Mesendoderm (in vitro differentiated cells): Measurements from ENCODE around the gene LGALS12.
"Not testable (repeated sequence)": the region's sequence is repeated elsewhere in the genome, so short reads cannot be mapped to it uniquely, and the experiment has no call there.

Experiments used
- DNase-seq: peaks from one replicate; pipeline ENCODE4 v3.0.0; 2013
- H2AK5ac ChIP-seq: 2 replicates; pipeline ENCODE4 v1.6.1; 2013; ENCODE audit warnings: low read length, inconsistent platforms
- H2BK120ac ChIP-seq: 2 replicates; pipeline ENCODE4 v1.6.1; 2013; ENCODE audit warnings: low read depth, mild to moderate bottlenecking, low read length, moderate library complexity, mixed read lengths
- H2BK15ac ChIP-seq: replicated peaks from 2 replicates; pipeline ENCODE4 v1.6.1; 2013; ENCODE audit warnings: low read depth, mild to moderate bottlenecking, moderate library complexity
- H2BK5ac ChIP-seq: 2 replicates; pipeline ENCODE4 v1.6.1; 2013; ENCODE audit warnings: low read length, inconsistent platforms
- H3K18ac ChIP-seq: 2 replicates; pipeline ENCODE4 v1.6.1; 2013; ENCODE audit warnings: mild to moderate bottlenecking, low read length, mixed read lengths
- H3K23ac ChIP-seq: one replicate; pipeline ENCODE4 v1.6.1; 2013; ENCODE audit warnings: low read length
- H3K27ac ChIP-seq: 2 replicates; pipeline ENCODE4 v1.5.1; 2013; ENCODE audit warnings: low read depth, mild to moderate bottlenecking, inconsistent platforms, low read length, moderate library complexity
- H3K27me3 ChIP-seq: 2 replicates; pipeline ENCODE4 v1.6.1; 2013; ENCODE audit warnings: low read length, control low read depth, mild to moderate bottlenecking, inconsistent platforms; ENCODE audit not compliant: insufficient read depth, poor library complexity
- H3K36me3 ChIP-seq: 2 replicates; pipeline ENCODE4 v1.6.1; 2013; ENCODE audit warnings: low read length, inconsistent platforms; ENCODE audit not compliant: control insufficient read depth, insufficient read depth
- H3K4ac ChIP-seq: one replicate; pipeline ENCODE4 v1.6.1; 2013; ENCODE audit warnings: low read depth, mild to moderate bottlenecking, low read length, moderate library complexity
- H3K4me1 ChIP-seq: 2 replicates; pipeline ENCODE4 v1.6.1; 2013; ENCODE audit warnings: low read depth, low read length, inconsistent platforms; ENCODE audit not compliant: control insufficient read depth
- H3K4me2 ChIP-seq: 2 replicates; pipeline ENCODE4 v1.6.1; 2013; ENCODE audit warnings: low read length
- H3K4me3 ChIP-seq: 2 replicates; pipeline ENCODE4 v1.5.1; 2013; ENCODE audit warnings: mild to moderate bottlenecking, low read length
- H3K56ac ChIP-seq: one replicate; pipeline ENCODE4 v1.6.1; 2013; ENCODE audit warnings: low read length
- H3K79me1 ChIP-seq: 2 replicates; pipeline ENCODE4 v1.6.1; 2013; ENCODE audit warnings: low read length, inconsistent platforms
- H3K79me2 ChIP-seq: 2 replicates; pipeline ENCODE4 v1.6.1; 2013; ENCODE audit warnings: mild to moderate bottlenecking, low read length; ENCODE audit not compliant: control insufficient read depth, insufficient read depth
- H3K9ac ChIP-seq: 2 replicates; pipeline ENCODE4 v1.6.1; 2013; ENCODE audit warnings: low read length, inconsistent platforms
- H4K5ac ChIP-seq: one replicate; pipeline ENCODE4 v1.6.1; 2013; ENCODE audit warnings: low read length
- H4K8ac ChIP-seq: one replicate; pipeline ENCODE4 v1.6.1; 2013; ENCODE audit warnings: low read depth, mild to moderate bottlenecking, control low read depth, low read length, moderate library complexity
- WGBS: extraction: QIAGEN DNeasy Blood & Tissue Kit; methylation state at CpG from one replicate; pipeline ENCODE4 v1.1.7; 2013; ENCODE audit warnings: low lambda C conversion rate, missing lambda C conversion rate; ENCODE audit not compliant: insufficient coverage; ENCODE audit errors: extremely low coverage; 5-methylcytosine and 5-hydroxymethylcytosine counted together

Gene LGALS12

DNA sequence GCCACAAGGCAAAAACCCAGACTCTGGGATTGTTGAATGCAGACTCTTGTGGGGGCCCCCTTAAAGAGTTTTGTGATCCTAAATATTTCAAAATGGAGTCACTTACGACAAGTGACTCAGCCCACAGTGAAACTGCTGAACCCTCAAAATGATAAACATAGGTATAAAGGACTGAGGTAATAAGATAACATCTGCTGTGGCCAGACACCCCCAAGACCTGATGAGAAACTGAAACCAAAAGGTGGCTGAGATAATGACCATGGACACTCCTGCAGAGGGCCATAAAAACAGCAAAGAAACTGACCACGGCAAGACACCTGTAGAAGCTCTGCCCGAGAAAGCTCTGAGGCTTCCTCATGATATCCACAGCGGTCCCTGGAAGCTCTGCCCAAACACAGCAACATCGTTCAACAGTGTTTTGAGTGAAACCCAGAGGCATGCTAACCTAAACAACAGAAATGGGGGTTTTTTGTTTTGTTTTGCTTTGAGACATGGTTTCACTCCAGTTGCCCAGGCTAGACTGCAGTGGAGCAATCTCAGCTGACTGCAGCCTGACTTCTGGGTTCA is 29.1 kb downstream of the LGALS12 start:
- H3K4me2 ChIP-seq, result no peak overlapping the region
- no CpG with 5 or more reads among the region's 5 CpGs for WGBS
- DNase-seq, result no peak
- no peak overlapping the region for H2BK5ac ChIP-seq
- H4K8ac ChIP-seq, result no peak overlapping the region
- no peak overlapping the region for H3K4ac ChIP-seq
- no peaks in the 10 kb centered on the region for H3K36me3 ChIP-seq
- no peak overlapping the region for H2BK15ac ChIP-seq
- H3K56ac ChIP-seq, result no peak overlapping the region
- no peak overlapping the region for H3K27ac ChIP-seq
- no peak overlapping the region for H3K23ac ChIP-seq
- no peaks in the 10 kb centered on the region for H3K27me3 ChIP-seq
- H3K79me1 ChIP-seq, result no peaks in the 10 kb centered on the region
- H3K18ac ChIP-seq, result no peak overlapping the region
- H4K5ac ChIP-seq, result no peak overlapping the region
- H2BK120ac ChIP-seq, result no peak overlapping the region
- no peak overlapping the region for H2AK5ac ChIP-seq
- H3K4me3 ChIP-seq, result no peak overlapping the region
- no peak overlapping the region for H3K9ac ChIP-seq
- no peaks in the 10 kb centered on the region for H3K79me2 ChIP-seq
- H3K4me1 ChIP-seq, result peaks cover 7% of the 10 kb centered on the region

DNA sequence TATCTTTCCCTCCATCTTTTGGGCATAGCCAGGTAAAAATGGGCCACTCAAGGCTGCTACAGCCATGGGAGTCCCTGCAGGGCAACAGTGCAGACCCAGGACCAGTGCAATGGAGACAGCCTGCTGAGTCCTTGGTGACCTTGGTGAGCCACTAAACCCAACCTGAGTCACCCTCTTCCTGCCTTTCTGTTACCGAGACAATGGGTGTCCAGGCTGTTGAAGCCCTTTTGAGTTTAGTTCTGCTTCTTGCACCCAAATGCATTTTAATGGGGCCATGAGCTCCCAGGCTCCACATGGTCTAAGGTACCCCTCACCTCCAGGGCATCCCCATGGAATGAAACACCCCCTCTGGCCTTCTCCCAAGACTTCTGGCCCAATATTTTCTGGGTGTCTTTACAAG is 29.9 kb downstream of the LGALS12 start:
- H2AK5ac ChIP-seq, result no peak overlapping the region

DNA sequence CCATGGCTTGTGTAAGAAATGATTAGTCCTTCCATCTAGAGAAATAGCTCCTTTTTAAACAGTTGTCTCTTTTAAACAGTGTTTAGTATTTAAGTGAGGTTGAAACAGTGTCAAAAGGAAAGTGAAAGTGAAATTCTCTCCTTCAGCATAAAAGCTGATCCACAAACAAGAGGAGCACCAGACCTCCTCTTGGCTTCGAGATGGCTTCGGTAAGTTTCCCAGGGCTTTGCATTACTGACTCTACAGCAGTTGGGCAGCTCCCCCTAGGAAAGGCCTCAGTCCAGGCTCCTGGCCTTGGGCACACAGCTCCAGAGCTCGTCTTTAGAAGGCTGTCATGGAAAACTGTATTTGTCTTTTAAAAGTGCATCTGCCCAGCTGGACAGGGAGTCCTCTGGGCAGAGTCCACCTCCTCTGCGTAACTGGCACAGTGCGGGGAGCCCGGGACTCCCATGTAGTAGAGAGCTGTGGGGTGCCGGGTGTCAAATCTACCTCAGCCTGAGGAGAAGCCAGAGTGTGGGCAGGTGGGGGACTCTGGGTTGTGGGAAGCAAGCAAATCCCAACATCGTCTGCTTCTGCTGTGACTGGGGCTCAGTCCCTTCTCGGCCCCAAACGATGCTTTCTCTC is 30.9 kb downstream of the LGALS12 start, which contains the start of gene PLAAT4:
TSS of gene PLAAT4 (plus strand) at position 140 of the 624 bp plus-strand sequence. CDS start at position 201, 61 bp downstream.
- Histone ChIP-seq H3K18ac (no peak within 1 kb of the TSS), H3K9ac (no peak within 1 kb of the TSS), H3K4me3 (no peak within 1 kb of the TSS), H3K23ac (no peak within 1 kb of the TSS), H3K4ac (no peak within 1 kb of the TSS), H2BK15ac (no peak within 1 kb of the TSS), H3K79me1 (no peaks in the 10 kb centered on the region), H3K27me3 (no peaks in the 10 kb centered on the region), H3K27ac (no peak within 1 kb of the TSS), H3K79me2 (no peaks in the 10 kb centered on the region), H2BK120ac (no peak within 1 kb of the TSS), H3K4me1 (peaks cover 5% of the 10 kb centered on the region), H3K4me2 (no peak within 1 kb of the TSS), H3K36me3 (no peaks in the 10 kb centered on the region), H2AK5ac (no peak within 1 kb of the TSS), H4K8ac (no peak within 1 kb of the TSS), H2BK5ac (no peak within 1 kb of the TSS), H3K56ac (peak within 1 kb of the TSS; percentile 35), H4K5ac (no peak within 1 kb of the TSS)
- no peak for DNase-seq
- no CpG with 5 or more reads among the region's 10 CpGs for WGBS

More for the DNA sequence above, 29.9 kb downstream of the LGALS12 start:
- Histone ChIP-seq H3K23ac (no peak overlapping the region), H3K56ac (no peak overlapping the region), H2BK5ac (no peak overlapping the region), H2BK120ac (no peak overlapping the region), H3K4me3 (no peak overlapping the region), H3K79me2 (no peaks in the 10 kb centered on the region), H3K79me1 (no peaks in the 10 kb centered on the region), H3K4ac (no peak overlapping the region), H3K27me3 (no peaks in the 10 kb centered on the region), H3K36me3 (no peaks in the 10 kb centered on the region), H4K8ac (no peak overlapping the region), H3K9ac (no peak overlapping the region), H3K27ac (no peak overlapping the region), H3K4me2 (no peak overlapping the region), H2BK15ac (no peak overlapping the region), H3K18ac (no peak overlapping the region), H3K4me1 (peaks cover 7% of the 10 kb centered on the region), H4K5ac (no peak overlapping the region)
- WGBS, result no CpG with 5 or more reads among the region's 1 CpG
- no peak for DNase-seq

DNA sequence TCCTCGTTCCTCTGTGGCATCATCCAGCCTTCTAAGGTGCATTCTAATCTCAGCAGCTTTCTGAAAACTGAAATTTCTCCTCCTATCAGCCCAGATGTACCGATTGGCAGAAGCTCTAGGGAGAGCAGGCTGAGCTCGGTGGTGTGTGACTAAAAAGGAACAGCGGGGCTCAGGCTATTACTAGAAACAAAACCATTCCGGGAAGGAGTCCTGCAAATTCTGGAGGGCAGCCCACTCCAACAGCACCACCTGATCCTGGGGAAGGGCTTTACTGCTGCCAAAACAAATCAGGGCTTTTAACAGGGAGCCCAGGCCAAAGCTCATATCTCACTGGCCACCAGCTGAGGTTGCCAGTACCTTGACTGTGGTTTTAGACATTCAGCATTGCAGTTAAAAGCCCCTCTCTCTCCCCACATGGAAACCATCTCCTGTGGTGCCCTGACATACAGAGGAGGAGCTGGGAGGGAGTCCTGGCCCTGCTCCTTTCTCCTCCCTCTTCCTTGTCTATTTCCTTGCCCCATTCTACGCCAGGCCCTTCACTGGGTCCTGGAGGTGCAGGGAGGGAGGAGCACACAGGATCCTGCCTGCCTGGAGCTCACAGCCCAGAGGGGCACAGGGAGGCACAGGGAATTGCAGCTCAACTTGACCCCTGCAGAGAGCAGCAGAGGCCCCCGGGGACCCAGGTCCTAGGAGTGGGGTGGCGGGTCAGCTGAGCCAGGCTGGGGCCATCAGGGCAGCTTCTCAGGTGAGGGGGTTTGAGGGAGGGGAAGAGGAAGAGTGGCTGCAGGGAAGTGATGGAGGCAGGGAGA is 31.6 kb downstream of the LGALS12 start:
- Histone ChIP-seq H3K4ac (peak overlapping the region; percentile 17), H3K9ac (no peak overlapping the region), H3K4me3 (no peak overlapping the region), H2BK120ac (no peak overlapping the region), H4K5ac (no peak overlapping the region), H3K4me1 (peaks cover 5% of the 10 kb centered on the region), H3K56ac (peak overlapping the region; percentile 35), H3K79me1 (no peaks in the 10 kb centered on the region), H2AK5ac (no peak overlapping the region), H3K79me2 (no peaks in the 10 kb centered on the region), H2BK15ac (no peak overlapping the region), H4K8ac (no peak overlapping the region), H3K36me3 (no peaks in the 10 kb centered on the region), H3K27me3 (no peaks in the 10 kb centered on the region), H3K4me2 (no peak overlapping the region), H2BK5ac (no peak overlapping the region), H3K23ac (no peak overlapping the region), H3K18ac (no peak overlapping the region), H3K27ac (no peak overlapping the region)
- DNase-seq, result no peak
- no CpG with 5 or more reads among the region's 8 CpGs for WGBS

DNA sequence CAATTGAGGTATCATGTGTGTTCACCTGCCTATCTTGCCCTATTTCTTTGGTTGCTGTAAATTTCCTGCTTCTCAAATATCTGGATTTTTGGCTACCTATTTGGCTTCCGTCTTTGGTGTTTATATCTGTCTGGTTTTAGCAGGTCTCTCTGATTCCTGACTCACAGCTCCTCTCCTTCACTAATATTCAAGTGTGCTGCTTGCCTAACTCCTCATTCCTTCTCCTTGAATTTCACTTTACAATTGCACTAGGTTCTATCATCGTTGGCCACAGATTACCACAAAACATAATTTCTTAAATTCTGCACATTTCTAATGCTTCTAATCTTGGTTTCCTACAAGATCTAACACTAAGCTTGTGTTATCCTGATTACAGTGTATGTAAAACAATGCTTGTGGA is 36.6 kb downstream of the LGALS12 start:
- H3K9ac ChIP-seq, H3K4me2 ChIP-seq, H3K4me1 ChIP-seq, H3K27ac ChIP-seq, H3K79me2 ChIP-seq, H2BK5ac ChIP-seq, H3K27me3 ChIP-seq, H3K4ac ChIP-seq, H3K36me3 ChIP-seq, H2AK5ac ChIP-seq, H3K56ac ChIP-seq, H3K18ac ChIP-seq, H2BK15ac ChIP-seq, H3K4me3 ChIP-seq, H3K79me1 ChIP-seq, H4K5ac ChIP-seq, H2BK120ac ChIP-seq, H4K8ac ChIP-seq, DNase-seq, H3K23ac ChIP-seq: not testable (repeated sequence)
- no CpG with 5 or more reads among the region's 2 CpGs for WGBS
